ENCODE data around the gene TRPC3.

GRCh38 chr4:121898150-121898549, 53.7 kb downstream of the TRPC3 start:
- TF ChIP-seq YY1 (IDR thresholded peaks at IDR 0.05; ENCODE audit: insufficient read depth, insufficient read length) (no peak), SUZ12 (IDR thresholded peaks at IDR 0.05; ENCODE audit: extremely low read depth, insufficient read depth, insufficient read length) (no peak)
